Vagina (tissue), 2 donors: Measurements from ENCODE around the gene PGAP6.

Experiments used
- POLR2A ChIP-seq, 2 donors: fragments of 450-650 bp; IDR thresholded peaks; one replicate each; pipeline ENCODE4 v1.6.1; 2017; ENCODE audit warnings: antibody characterized with exemption in 2 of 2, mild to moderate bottlenecking in 2 of 2, moderate library complexity in 2 of 2
- TF ChIP-seq, protein P1 (sequence below), 3 experiments: fragments of 450-650 bp in 2 of 3; fragments of 200-600 bp in 1 of 3; sonication (generic) in 1 of 3; IDR thresholded peaks; one replicate each; pipeline ENCODE4 v1.5.1; 2017 to 2019; ENCODE audit warnings: antibody characterized with exemption in 3 of 3, mild to moderate bottlenecking in 2 of 3, moderate library complexity in 2 of 3

DNA sequence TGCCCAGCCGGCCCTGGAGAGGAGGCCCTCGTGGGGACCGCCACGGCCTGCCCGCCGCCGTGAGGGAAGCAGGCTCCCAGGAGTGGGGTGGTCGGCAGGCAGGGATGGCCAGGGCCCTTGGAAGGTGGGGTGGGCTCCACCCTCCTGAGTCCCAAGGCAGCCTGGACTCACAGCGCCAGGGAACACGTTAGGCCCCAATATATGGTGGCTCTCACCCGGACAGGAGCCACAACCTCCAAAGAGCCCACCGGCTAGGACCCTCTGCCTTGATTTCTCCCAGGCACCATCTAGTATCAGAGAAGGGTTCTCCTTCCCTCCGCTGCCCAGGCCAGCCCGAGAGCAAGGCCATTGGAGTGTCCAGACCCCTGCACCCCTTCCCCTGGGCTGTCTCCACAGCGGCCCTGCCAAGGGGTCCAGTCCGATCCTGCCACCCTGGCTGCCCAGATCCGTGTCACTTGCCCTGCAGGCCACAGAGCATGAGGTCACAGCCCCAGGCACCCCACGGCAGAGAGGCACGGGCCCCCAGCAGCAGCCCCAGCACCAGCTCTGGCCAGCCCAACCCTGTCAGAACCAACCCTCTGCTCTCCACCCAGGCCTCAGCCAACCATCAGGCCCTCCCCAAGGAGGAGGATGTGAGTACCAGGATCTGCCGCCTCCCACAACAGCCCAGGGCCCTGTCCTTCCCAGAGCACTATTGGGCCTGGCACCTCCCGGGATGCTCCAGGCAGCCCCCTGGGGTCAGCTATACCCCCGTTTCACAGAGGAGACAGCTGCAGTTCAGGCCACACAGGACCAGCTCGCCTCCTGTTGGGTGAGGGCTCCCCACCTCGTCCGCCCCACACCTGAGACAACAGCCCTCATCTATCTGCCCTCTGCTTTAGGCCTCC, 28.1 kb downstream of the PGAP6 start:
- TF ChIP-seq, protein P1, sequence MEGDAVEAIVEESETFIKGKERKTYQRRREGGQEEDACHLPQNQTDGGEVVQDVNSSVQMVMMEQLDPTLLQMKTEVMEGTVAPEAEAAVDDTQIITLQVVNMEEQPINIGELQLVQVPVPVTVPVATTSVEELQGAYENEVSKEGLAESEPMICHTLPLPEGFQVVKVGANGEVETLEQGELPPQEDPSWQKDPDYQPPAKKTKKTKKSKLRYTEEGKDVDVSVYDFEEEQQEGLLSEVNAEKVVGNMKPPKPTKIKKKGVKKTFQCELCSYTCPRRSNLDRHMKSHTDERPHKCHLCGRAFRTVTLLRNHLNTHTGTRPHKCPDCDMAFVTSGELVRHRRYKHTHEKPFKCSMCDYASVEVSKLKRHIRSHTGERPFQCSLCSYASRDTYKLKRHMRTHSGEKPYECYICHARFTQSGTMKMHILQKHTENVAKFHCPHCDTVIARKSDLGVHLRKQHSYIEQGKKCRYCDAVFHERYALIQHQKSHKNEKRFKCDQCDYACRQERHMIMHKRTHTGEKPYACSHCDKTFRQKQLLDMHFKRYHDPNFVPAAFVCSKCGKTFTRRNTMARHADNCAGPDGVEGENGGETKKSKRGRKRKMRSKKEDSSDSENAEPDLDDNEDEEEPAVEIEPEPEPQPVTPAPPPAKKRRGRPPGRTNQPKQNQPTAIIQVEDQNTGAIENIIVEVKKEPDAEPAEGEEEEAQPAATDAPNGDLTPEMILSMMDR (IDR thresholded peaks at IDR 0.05): no peak
- no peak for TF ChIP-seq POLR2A (IDR thresholded peaks at IDR 0.05)
